NCI-H526 treated with DMSO at 0.1 percent for 48 hours (cell line): ENCODE results near the gene SRGAP1.
"Not testable (repeated sequence)": the region's sequence is repeated elsewhere in the genome, so short reads cannot be mapped to it uniquely, and the experiment has no call there.

Experiments used
- DNase-seq: peaks from one replicate; lab custom pipeline; 2025; lab: John Stamatoyannopoulos, UW

Gene SRGAP1

DNA sequence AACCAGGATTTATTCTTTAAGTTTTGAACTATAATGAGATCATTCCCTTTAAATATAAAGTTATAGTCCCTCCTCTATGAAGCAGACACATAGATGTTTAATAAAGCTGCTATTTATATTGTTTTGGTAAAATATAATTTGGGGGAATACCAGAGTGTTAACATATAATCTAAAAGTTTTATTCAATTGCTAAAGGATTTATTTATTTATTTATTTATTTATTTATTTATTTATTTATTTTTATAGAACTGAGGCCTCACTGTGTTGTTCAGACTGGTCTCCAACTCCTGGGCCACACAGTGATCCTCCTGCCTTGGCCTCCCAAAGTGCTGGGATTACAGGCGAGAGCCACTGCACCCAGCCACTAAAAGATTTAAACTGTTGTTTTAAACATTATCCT is 278.9 kb downstream of the SRGAP1 start:
- no peak for DNase-seq

- no peak for DNase-seq
Observed at GRCh38 chr12:64124511-64125197, 280.2 kb downstream of the SRGAP1 start.

DNA sequence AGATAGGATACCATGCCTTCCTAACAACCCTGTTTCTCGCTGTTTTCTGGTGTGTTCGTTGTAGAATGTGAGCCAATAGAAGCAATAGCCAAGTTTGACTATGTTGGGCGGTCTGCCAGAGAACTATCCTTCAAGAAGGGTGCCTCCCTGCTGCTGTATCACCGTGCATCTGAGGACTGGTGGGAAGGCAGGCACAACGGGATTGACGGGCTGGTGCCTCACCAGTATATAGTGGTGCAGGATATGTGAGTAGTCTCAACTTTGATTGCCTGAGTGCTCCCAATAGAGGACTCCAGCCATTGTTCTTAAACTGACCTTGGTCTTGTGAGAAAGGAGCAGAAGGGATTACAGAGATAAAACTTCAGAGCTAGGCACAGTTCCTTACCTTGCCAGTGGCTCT is 281.4 kb downstream of the SRGAP1 start:
- DNase-seq: no peak

- DNase-seq: no peak
Observed at GRCh38 chr12:64127811-64128210, 283.3 kb downstream of the SRGAP1 start.

DNA sequence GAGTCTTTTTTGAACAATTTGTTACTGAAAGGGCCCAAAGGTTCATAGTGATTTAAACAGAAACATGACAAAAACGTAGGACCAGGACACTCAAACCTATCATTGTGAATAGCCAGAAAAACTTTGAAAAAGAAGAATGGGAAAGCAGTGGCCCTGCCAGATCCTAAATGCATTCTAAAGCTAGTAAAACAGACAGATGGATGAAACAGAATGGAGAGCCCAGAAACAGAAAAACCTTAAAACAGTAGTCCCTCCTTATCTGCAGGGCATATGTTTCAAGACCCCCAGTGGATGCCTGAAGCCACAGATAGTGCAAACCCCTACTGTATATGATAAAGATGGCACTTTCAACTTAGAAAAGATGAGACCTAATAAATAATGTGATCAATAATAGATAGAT is 283.9 kb downstream of the SRGAP1 start:
- DNase-seq: no peak

DNA sequence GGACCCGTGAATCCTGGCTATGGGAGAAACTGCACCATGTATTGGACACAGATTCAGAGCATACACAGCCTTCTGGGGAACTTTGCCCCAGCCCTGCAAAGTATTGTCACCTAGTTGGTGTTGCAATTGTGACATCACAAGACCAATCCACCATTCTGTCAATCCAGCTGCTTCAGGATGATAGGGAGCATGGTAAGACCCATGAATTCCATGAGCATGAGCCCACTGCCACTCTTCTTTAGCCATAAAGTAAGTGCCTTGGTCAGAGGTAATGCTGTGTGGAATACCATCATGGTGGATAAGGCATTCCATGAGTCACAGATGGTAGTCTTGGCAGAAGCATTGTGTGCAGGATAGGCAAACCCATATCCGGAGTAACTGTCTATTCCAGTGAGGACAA is 286.0 kb downstream of the SRGAP1 start:
- DNase-seq: not testable (repeated sequence)

GRCh38 chr12:64131456-64131855 is 287.0 kb downstream of the SRGAP1 start:
- not testable (repeated sequence) for DNase-seq

DNA sequence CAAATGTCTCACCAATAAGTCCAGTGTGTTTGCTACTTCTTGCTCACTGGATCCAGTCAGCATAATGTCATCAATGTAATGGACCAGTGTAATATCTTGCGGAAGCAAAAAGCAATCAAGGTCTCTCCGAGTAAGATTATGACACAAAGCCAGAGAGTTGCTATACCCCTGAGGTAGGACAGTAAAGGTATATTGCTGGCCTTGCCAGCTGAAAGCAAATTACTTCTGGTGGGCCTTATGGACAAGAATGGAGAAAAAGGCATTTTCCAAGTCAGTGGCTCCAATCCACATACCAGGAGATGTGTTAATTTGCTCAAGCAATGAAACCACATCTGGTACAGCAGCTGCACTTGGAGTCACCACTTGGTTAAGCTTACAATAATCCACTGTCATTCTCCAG is 288.2 kb downstream of the SRGAP1 start:
- DNase-seq: not testable (repeated sequence)

DNA sequence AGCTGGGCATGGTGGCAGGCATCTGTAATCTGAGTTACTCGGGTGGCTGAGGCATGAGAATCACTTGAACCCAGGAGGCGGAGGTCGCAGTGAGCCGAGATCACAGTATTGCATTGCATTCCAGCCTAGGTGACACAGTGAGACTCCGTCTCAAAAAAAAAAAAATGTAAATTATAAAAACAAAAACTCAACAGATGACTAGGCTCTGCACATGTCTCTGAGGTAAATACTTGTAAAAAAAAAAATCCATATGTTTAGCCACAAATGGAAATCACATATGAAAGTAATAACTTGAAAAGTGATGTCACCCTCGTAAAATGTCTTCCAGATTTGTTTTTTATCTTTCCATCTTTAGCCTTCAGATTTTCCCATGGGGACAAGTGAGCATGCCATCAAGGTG is 292.6 kb downstream of the SRGAP1 start:
- DNase-seq: no peak

DNA sequence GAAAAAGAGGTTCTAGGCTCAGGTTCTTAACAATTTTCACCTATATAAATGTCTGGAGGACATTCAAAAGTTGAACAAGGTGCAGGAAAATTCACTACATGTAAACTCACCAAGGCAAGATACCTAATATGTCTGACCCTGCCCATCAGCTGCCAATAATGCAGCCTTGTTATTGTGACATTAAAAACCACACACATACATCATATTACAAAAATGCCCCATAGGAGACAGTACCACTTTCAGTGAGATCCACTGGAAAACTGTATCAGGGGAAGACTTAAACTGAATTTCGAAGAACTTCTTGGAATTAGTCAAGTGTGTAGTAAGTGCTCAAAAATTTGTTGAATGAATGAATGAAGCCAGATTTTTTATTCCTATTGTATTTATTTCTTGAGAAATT is 294.5 kb downstream of the SRGAP1 start:
- DNase-seq: no peak

DNA sequence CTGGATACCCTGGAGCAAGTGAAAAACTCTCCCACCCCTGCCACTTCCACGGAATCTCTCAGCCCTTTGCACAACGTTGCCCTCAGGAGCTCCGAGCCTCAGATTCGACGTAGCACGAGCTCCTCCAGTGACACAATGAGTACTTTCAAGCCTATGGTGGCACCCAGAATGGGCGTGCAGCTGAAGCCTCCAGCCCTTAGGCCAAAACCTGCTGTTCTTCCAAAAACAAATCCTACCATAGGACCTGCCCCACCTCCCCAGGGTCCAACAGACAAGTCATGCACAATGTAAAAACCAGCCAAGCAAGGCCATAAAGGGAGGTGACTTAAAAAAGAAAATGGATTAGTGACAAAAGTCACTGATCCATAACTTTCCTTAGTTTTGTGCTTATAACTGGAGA is 297.9 kb downstream of the SRGAP1 start:
- DNase-seq: no peak

DNA sequence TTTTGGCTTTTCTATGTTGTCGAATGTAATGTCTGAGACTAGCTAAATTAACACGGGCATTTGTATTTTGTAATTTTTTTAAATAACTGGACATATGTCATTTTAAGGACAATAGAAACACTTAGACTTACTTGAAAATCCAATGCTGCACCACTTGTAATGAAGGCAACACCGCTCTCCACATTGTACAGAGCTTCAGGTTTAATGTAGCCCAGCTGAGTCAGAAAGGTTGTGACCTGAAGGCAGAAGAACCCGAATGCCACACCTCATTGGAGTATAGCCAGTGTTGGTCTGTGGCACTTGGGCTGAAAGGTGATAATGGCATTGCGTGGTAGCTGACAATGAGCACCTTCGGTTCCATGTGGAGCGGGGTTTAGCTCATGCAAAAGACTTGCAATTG is 298.3 kb downstream of the SRGAP1 start:
- no peak for DNase-seq

- DNase-seq: no peak
Observed at GRCh38 chr12:64145226-64145625, 300.7 kb downstream of the SRGAP1 start.

GRCh38 chr12:64147011-64147631 is 302.6 kb downstream of the SRGAP1 start:
- no peak for DNase-seq

GRCh38 chr12:64147875-64148274 is 303.4 kb downstream of the SRGAP1 start:
- no peak for DNase-seq

DNA sequence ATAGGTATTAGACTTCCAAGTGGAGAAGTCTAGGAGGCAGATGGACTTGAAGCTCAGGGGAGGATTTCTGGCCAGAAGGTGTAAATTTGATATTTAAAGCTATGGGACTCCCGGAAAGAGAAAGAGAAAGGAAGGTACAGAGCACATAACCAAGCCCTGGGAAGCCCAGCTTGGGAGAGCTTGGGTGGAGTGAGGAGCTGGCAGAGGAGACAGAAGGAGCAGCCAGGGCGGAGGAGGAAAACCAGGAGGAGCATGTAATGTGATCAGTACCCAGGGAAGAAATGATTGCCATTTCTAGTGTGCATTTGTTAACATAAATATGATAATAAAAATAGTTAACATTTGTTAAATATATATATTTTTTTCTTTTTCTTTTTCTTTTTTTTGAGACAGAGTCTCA is 310.2 kb downstream of the SRGAP1 start:
- DNase-seq: no peak

DNA sequence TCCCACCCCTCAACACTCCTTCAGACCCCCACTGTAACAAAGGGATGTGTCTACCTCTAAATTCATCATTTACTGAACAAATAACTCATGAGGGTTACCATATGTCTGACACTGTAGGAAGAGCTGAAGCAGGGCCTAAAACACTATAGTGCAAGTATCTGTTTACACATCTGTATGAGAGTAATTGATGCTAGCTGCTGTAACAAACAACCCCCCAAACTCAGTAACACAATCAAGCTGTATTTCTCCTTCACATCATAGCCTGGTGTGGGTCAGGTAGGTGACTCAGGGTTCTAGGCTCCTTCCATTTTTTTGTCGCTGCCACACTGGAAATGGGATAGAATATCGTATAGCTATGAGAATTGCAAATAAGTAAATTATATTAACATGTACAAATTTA is 312.6 kb downstream of the SRGAP1 start:
- DNase-seq: no peak

GRCh38 chr12:64160021-64160710 is 315.7 kb downstream of the SRGAP1 start:
- DNase-seq: no peak

DNA sequence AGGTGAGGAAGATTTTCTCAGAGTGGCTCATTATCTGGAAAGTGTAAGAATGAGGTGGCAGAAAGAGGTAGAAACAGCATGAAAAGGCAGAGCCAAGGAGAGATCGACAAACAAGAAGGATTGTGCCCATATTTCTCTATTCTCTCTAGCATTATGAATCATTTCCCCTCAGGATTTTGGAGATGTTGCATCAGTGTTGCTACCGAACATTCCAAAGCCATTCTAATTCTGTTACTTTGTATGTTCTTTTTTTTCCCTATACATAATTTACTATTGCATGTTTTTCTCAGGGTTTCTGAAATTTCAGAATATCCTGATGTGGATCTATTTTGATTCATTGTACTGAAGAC is 316.2 kb downstream of the SRGAP1 start:
- DNase-seq: no peak

- DNase-seq: not testable (repeated sequence)
Observed at GRCh38 chr12:64166606-64167005, 322.1 kb downstream of the SRGAP1 start.

GRCh38 chr12:64167041-64167440 is 322.5 kb downstream of the SRGAP1 start:
- peak; percentile 20 for DNase-seq

GRCh38 chr12:64170024-64170423 is 325.5 kb downstream of the SRGAP1 start:
- no peak for DNase-seq

GRCh38 chr12:64170730-64171129 is 326.2 kb downstream of the SRGAP1 start:
- DNase-seq: no peak

- DNase-seq: no peak
Observed at GRCh38 chr12:64171715-64172114, 327.2 kb downstream of the SRGAP1 start.
